ENCODE measurements around the gene CCDC185. TPM values are rescaled to one million over a fixed set of nuclear protein-coding genes. Genes with fewer than 3 reads are reported as not detected.

Gene CCDC185
- total RNA-seq, 1 donor from 2014 or later, result not detected

DNA sequence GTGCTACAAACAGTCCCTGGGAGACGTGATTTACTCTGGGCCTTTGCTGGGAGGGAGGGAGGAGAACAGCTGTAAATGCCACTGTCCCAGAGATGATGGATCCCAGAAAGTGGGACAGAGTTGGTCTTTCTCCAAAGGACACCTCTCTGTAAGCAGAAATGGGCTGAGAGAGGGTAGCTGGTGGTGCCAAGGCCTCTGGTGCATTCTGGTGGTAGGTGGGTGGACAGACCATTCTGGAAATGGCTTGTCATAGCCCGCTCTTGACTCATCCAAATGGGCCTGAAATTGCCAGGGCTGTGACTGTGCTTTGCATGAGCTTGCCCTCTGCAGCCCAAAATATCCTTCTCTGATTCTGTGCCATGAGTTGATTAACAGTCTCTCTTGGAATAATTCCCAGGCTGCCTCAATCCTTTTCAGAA is 36.1 kb downstream of the CCDC185 start:
- DNase-seq (ENCODE audit: low spot score), result no peak

GRCh38 chr1:223429821-223430220 is 36.6 kb downstream of the CCDC185 start:
- DNase-seq (ENCODE audit: low spot score), result no peak

DNA sequence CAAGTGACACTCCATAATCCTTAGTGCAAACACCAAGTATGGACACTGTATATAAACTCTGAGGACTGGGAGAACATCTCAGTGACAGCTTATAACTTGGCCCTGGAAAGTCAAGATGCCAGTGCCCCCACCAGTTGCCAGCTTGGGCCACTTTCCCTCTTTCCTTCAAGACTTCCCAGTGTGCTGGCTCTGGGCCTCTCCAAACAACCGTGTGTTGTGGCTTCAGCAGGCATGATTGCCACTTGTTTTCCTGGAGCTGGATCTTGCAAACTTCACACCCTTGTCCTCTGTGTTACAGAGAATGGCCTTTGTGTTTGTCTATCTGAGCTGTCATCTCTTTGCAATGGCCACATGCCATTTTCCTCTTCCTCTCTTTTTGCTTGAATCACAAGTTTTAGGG is 37.0 kb downstream of the CCDC185 start:
- DNase-seq (ENCODE audit: low spot score), result no peak

- no peak for DNase-seq (ENCODE audit: low spot score)
Observed at GRCh38 chr1:223437151-223437550, 43.9 kb downstream of the CCDC185 start.

DNA sequence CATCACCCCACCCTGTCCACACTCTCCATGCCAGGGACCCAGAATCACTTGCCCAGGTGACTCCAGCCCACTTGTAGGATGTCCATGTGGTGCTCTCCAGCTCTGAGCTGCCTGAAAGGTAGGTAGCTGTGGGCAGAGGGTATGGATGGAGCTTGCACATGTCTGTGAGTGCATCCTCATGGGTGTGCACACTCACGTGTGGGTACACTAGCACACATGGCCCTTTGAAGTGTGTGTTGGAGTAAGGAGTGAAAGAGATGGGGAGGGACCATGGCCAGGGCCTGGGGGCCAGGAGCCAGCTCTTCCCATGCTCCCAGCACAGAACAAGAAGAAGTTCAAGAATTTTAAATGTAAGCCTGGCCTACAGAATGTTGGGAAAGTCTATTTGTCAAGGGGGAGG is 50.2 kb downstream of the CCDC185 start:
- no peak for DNase-seq (ENCODE audit: low spot score)

GRCh38 chr1:223444411-223444810 is 51.2 kb downstream of the CCDC185 start:
- DNase-seq (ENCODE audit: low spot score), result no peak

Other genes starting within 250 kb of the CCDC185 start
- gene SUSD4, start 29.2 kb upstream of the CCDC185 start, total RNA-seq, result not detected